Natural killer cell (primary cell): ENCODE data around the gene TECTB. TPM values are rescaled to one million over a fixed set of nuclear protein-coding genes. Genes with fewer than 3 reads are reported as not detected.

Experiments
- ATAC-seq, 3 donors: fragments of 150-1000 bp in 2 of 3; fragments of 200-7000 bp in 1 of 3; cut with Tn5 transposase; 1 replicate in 1 of 3; 2 replicates in 2 of 3; pipeline ENCODE4 v1.10.0; 2021; ENCODE audit warnings: mild to moderate bottlenecking in 2 of 3, moderate library complexity in 2 of 3
- DNase-seq, 2 donors: peaks; one replicate each; pipeline versions ENCODE4 v3.0.0 to v3.0.0-alpha.2; 2013 to 2021; ENCODE audit warnings: mixed read lengths in 1 of 2
- H3K27ac ChIP-seq: one replicate; pipeline ENCODE4 v1.5.1; 2013; ENCODE audit warnings: mild to moderate bottlenecking, low read length
- H3K27me3 ChIP-seq: one replicate; pipeline ENCODE4 v1.6.1; 2013; ENCODE audit warnings: low read length; ENCODE audit not compliant: control insufficient read depth, insufficient read depth
- H3K36me3 ChIP-seq: one replicate; pipeline ENCODE4 v1.6.1; 2013; ENCODE audit warnings: low read length; ENCODE audit not compliant: control insufficient read depth, insufficient read depth
- H3K4me1 ChIP-seq: one replicate; pipeline ENCODE4 v1.6.1; 2013; ENCODE audit warnings: low read length; ENCODE audit not compliant: control insufficient read depth, insufficient read depth
- H3K4me3 ChIP-seq: one replicate; pipeline ENCODE4 v1.5.1; 2013; ENCODE audit warnings: low read length
- H3K9me3 ChIP-seq: one replicate; pipeline ENCODE4 v1.6.1; 2013; ENCODE audit warnings: low read length; ENCODE audit not compliant: control insufficient read depth, insufficient read depth
- H3K27ac Mint-ChIP-seq, 2 donors: one replicate each; pipeline ENCODE4 v1.8.0; 2022; ENCODE audit warnings: mild to moderate bottlenecking in 2 of 2, mixed read lengths in 2 of 2, moderate library complexity in 1 of 2
- H3K27me3 Mint-ChIP-seq, 2 donors: one replicate each; pipeline ENCODE4 v1.8.0; 2022; ENCODE audit warnings: low read depth in 2 of 2, mixed read lengths in 2 of 2
- H3K36me3 Mint-ChIP-seq: one replicate; pipeline ENCODE4 v1.8.0; 2022; ENCODE audit warnings: mixed read lengths
- H3K4me1 Mint-ChIP-seq, 2 donors: one replicate each; pipeline ENCODE4 v1.8.0; 2022; ENCODE audit warnings: mixed read lengths in 2 of 2
- H3K4me3 Mint-ChIP-seq: one replicate; pipeline ENCODE4 v1.8.0; 2022; ENCODE audit warnings: mild to moderate bottlenecking, moderate library complexity, mixed read lengths
- H3K9me3 Mint-ChIP-seq, 2 donors: one replicate each; pipeline ENCODE4 v1.8.0; 2022; ENCODE audit warnings: mixed read lengths in 2 of 2
- WGBS: methylation state at CpG from one replicate; pipeline ENCODE4 v1.1.7; 2013; ENCODE audit warnings: missing lambda C conversion rate; ENCODE audit not compliant: insufficient coverage; 5-methylcytosine and 5-hydroxymethylcytosine counted together
- intact Hi-C: fragments of 100-400 bp; cut with micrococcal nuclease; formaldehyde crosslinking; loops from one replicate; pipeline ENCODE4 v1.14.2; 2022
- total RNA-seq, 4 donors: library from RNA; stranded (reverse); fragments of 120-200 nt in 1 of 4; gene quantifications; one replicate each; pipeline versions ENCODE4 v1.2.3 to v1.2.4, GENCODE V29; 2013 to 2022
- TF ChIP-seq, protein P1 (sequence below): fragments of 200-600 bp; IDR thresholded peaks from one replicate; pipeline ENCODE4 v1.8.0; 2022; ENCODE audit warnings: antibody characterized with exemption

The TECTB gene
- total RNA-seq, 3 donors from 2014 or later (not counting 1 experiment from before 2014, with no cell fraction given) = not detected

DNA sequence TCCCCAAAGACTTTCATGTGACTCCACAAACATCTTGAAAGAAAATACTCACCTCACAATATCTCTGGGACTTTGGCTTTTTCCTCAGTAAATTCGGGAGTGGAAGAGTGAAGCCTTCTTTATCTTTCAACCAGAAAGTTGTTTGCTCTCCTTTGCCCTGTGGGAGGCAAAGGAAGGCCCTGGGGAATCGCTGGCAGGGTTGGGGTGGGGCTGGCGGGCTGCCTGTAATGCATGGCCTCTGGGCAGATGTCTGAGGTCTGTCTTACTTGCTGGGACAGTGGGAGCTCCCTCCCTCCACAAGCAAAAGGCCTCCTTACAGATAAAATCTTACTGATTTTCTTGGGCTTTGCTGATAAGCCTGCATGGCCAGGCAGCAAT, 24.9 kb downstream of the TECTB start:
- TF ChIP-seq, protein P1, sequence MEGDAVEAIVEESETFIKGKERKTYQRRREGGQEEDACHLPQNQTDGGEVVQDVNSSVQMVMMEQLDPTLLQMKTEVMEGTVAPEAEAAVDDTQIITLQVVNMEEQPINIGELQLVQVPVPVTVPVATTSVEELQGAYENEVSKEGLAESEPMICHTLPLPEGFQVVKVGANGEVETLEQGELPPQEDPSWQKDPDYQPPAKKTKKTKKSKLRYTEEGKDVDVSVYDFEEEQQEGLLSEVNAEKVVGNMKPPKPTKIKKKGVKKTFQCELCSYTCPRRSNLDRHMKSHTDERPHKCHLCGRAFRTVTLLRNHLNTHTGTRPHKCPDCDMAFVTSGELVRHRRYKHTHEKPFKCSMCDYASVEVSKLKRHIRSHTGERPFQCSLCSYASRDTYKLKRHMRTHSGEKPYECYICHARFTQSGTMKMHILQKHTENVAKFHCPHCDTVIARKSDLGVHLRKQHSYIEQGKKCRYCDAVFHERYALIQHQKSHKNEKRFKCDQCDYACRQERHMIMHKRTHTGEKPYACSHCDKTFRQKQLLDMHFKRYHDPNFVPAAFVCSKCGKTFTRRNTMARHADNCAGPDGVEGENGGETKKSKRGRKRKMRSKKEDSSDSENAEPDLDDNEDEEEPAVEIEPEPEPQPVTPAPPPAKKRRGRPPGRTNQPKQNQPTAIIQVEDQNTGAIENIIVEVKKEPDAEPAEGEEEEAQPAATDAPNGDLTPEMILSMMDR = no peak
- H3K4me1 ChIP-seq = no peaks in the 10 kb centered on the region
- H3K36me3 ChIP-seq = no peaks in the 10 kb centered on the region
- DNase-seq = no peak
- H3K4me1 Mint-ChIP-seq = no peaks in the 10 kb centered on the region
- ATAC-seq = no peak
- no peak overlapping the region for H3K27ac ChIP-seq
- 69% methylated on average over 2 of the region's 3 CpGs for WGBS
- H3K4me3 ChIP-seq = no peak overlapping the region
- H3K9me3 ChIP-seq = no peaks in the 10 kb centered on the region
- peaks cover 2% of the 10 kb centered on the region for H3K27me3 ChIP-seq
- H3K27me3 Mint-ChIP-seq = peaks cover 13 to 31% of the 10 kb centered on the region in 2 donors
- intact Hi-C loops = no loop called here
- H3K4me3 Mint-ChIP-seq = no peak overlapping the region
- no peak overlapping the region for H3K27ac Mint-ChIP-seq
- H3K36me3 Mint-ChIP-seq = no peaks in the 10 kb centered on the region
- H3K9me3 Mint-ChIP-seq = no peaks in the 10 kb centered on the region

DNA sequence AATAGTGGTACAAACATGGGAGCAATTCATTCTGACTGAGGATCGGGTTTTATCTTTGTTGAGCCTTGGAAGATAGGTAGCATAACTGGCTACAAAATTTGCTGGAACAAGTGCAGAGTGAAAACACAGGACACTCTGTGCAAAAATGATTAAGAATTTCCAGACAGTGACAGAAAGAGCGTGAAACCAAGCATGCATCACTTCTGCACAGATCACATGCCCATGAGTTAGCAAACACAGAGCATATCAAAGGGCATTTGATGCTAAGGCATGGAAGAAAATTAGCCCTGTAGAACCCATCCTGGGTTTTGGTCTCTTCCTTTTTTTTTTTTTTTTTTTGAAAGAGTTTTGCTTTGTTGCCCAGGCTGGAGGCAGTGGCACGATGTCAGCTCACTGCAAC, 28.3 kb downstream of the TECTB start:
- no peaks in the 10 kb centered on the region for H3K9me3 Mint-ChIP-seq
- H3K4me1 ChIP-seq = no peaks in the 10 kb centered on the region
- H3K27ac Mint-ChIP-seq = no peak overlapping the region
- H3K4me3 Mint-ChIP-seq = no peak overlapping the region
- no peaks in the 10 kb centered on the region for H3K4me1 Mint-ChIP-seq
- ATAC-seq = no peak
- WGBS = 85% methylated on average over 3 of the region's 3 CpGs
- H3K27me3 Mint-ChIP-seq = peaks cover 14 to 26% of the 10 kb centered on the region in 2 donors
- no peak for DNase-seq
- no peaks in the 10 kb centered on the region for H3K36me3 ChIP-seq
- intact Hi-C loops = loop anchor here (10.0 kb wide), 1 partner anchor 123 kb away; no protein-coding TSS in a partner anchor
- H3K4me3 ChIP-seq = no peak overlapping the region
- no peaks in the 10 kb centered on the region for H3K36me3 Mint-ChIP-seq
- TF ChIP-seq, protein P1 = no peak
- H3K27me3 ChIP-seq = peaks cover 5% of the 10 kb centered on the region
- H3K27ac ChIP-seq = no peak overlapping the region
- H3K9me3 ChIP-seq = no peaks in the 10 kb centered on the region

DNA sequence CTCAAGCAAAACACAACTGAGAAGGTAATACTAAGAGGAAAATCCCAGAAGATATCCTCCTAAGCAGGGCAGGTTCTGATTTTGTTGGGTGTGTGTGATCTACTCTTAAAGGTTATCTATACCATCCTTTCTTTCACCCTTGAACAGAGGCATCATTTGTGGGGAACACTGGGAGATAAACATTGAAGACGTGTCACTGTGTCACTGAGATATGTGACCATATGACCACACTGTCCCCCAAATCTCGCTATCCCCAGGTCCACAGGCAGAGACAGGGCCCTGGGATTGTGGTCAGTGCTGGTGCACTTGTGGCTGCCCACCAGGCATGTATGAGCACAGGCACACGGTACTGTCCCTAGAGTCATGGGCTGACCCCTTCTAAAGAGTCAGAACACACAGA, 30.0 kb downstream of the TECTB start:
- Mint-ChIP-seq H3K4me3 (no peak overlapping the region), H3K27me3 (peaks cover 12 to 33% of the 10 kb centered on the region in 2 donors), H3K36me3 (no peaks in the 10 kb centered on the region), H3K9me3 (no peaks in the 10 kb centered on the region), H3K4me1 (no peaks in the 10 kb centered on the region), H3K27ac (no peak overlapping the region)
- DNase-seq (no peak), ATAC-seq (no peak)
- TF ChIP-seq, protein P1 = no peak
- Histone ChIP-seq H3K27ac (no peak overlapping the region), H3K36me3 (no peaks in the 10 kb centered on the region), H3K9me3 (no peaks in the 10 kb centered on the region), H3K27me3 (peaks cover 3% of the 10 kb centered on the region), H3K4me1 (no peaks in the 10 kb centered on the region), H3K4me3 (no peak overlapping the region)
- 73% methylated on average over 3 of the region's 3 CpGs for WGBS
- intact Hi-C loops = loop anchor here (10.0 kb wide), 1 partner anchor 122 kb away; no protein-coding TSS in a partner anchor

DNA sequence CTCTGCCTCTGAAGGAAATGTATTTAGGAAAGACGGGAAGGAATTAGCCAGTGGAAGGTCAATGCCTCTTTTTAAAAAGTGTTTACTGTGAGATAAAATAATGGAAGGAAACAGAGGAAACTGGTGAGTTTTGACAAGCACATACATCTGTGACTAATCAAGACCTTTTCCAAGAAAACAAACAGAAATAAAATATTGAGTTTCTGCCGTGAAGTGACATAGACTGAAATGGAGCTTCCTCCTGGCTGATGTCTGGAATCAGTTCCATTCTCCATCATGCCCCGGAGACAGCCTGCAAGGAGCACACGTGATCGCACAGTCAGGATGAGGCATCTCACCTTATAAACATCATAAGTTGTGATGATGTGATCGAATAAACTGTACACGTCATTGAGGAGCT, 30.7 kb downstream of the TECTB start:
- H3K27ac Mint-ChIP-seq = no peak overlapping the region
- no peak overlapping the region for H3K4me3 ChIP-seq
- no peak for ATAC-seq
- no peaks in the 10 kb centered on the region for H3K4me1 ChIP-seq
- no peaks in the 10 kb centered on the region for H3K9me3 Mint-ChIP-seq
- H3K4me3 Mint-ChIP-seq = no peak overlapping the region
- no peaks in the 10 kb centered on the region for H3K9me3 ChIP-seq
- H3K27ac ChIP-seq = no peak overlapping the region
- H3K4me1 Mint-ChIP-seq = no peaks in the 10 kb centered on the region
- H3K27me3 Mint-ChIP-seq = peaks cover 12 to 40% of the 10 kb centered on the region in 2 donors
- H3K36me3 Mint-ChIP-seq = no peaks in the 10 kb centered on the region
- H3K36me3 ChIP-seq = no peaks in the 10 kb centered on the region
- no peak for DNase-seq
- H3K27me3 ChIP-seq = peaks cover 3% of the 10 kb centered on the region
- intact Hi-C loops = loop anchor here (10.0 kb wide), 1 partner anchor 121 kb away; no protein-coding TSS in a partner anchor
- WGBS = 40% methylated on average over 5 of the region's 7 CpGs
- TF ChIP-seq, protein P1 = no peak
